SK-N-SH (cell line): Measurements from ENCODE around the gene LAP3. TPM values are rescaled to one million over a fixed set of nuclear protein-coding genes. Genes with fewer than 3 reads are reported as not detected.

Experiments
- CTCF ChIA-PET: fragments of 300-600, 350-600 bp; formaldehyde crosslinking; extraction: SDS; loops from one replicate; lab custom pipeline; 2021; lab: Yijun Ruan, JAX
- POLR2A ChIA-PET: fragments of 350-600 bp; sonication (Branson Sonifier 250); formaldehyde crosslinking; extraction: SDS; loops from one replicate; lab custom pipeline; 2020; ENCODE audit warnings: antibody characterized with exemption, inconsistent platforms; lab: Yijun Ruan, JAX
- DNase-seq: peaks from one replicate; pipeline ENCODE4 v3.0.0; 2012
- H2AFZ ChIP-seq: fragments of 200-600 bp; sonication (generic); 2 replicates; pipeline ENCODE4 v1.8.1; 2016; ENCODE audit warnings: antibody characterized with exemption, mild to moderate bottlenecking, low read depth
- H3F3A ChIP-seq: fragments of 200-600 bp; sonication (generic); replicated peaks from 2 replicates; pipeline ENCODE3; 2016; ENCODE audit warnings: antibody characterized with exemption, mild to moderate bottlenecking; ENCODE audit not compliant: insufficient read depth
- H3K27ac ChIP-seq, 2 experiments: fragments of 200-500 bp in 1 of 2; fragments of 200-600 bp in 1 of 2; sonication (Bioruptor generic) in 1 of 2; sonication (generic), shearing (Covaris generic) in 1 of 2; 2 replicates each; pipeline versions ENCODE4 v1.5.1 to v1.6.1; 2014 to 2016; ENCODE audit warnings: low read depth in 2 of 2, inconsistent platforms in 1 of 2, low read length in 1 of 2, mild to moderate bottlenecking in 1 of 2, mixed read lengths in 1 of 2
- H3K27me3 ChIP-seq: fragments of 200-600 bp; sonication (generic), shearing (Covaris generic); 2 replicates; pipeline ENCODE4 v1.6.1; 2016; ENCODE audit warnings: mixed run types; ENCODE audit not compliant: insufficient read depth
- H3K36me3 ChIP-seq, 2 experiments: fragments of 200-500 bp in 1 of 2; fragments of 200-600 bp in 1 of 2; sonication (Bioruptor generic) in 1 of 2; sonication (generic) in 1 of 2; replicated peaks in 1 of 2; 2 replicates each; pipeline versions ENCODE3 to v1.5.1; 2014 to 2016; ENCODE audit warnings: low read length in 1 of 2, mild to moderate bottlenecking in 1 of 2; ENCODE audit not compliant: insufficient read depth in 2 of 2, control insufficient read depth in 1 of 2
- H3K4me1 ChIP-seq, 2 experiments: fragments of 200-500 bp in 1 of 2; fragments of 200-600 bp in 1 of 2; sonication (Bioruptor generic) in 1 of 2; sonication (generic), shearing (Covaris generic) in 1 of 2; 2 replicates each; pipeline versions ENCODE4 v1.5.1 to v1.6.1; 2014 to 2016; ENCODE audit warnings: low read depth in 1 of 2, low read length in 1 of 2, mixed run types in 1 of 2; ENCODE audit not compliant: insufficient read depth in 2 of 2, control insufficient read depth in 1 of 2
- H3K4me2 ChIP-seq: fragments of 200-600 bp; sonication (generic), shearing (Covaris generic); 2 replicates; pipeline ENCODE4 v1.6.1; 2017; ENCODE audit warnings: mixed run types
- H3K4me3 ChIP-seq, 2 experiments: fragments of 200-500 bp in 1 of 2; fragments of 200-600 bp in 1 of 2; sonication (Bioruptor generic) in 1 of 2; sonication (generic), shearing (Covaris generic) in 1 of 2; 2 replicates each; pipeline versions ENCODE4 v1.5.1 to v1.8.1; 2014 to 2016; ENCODE audit warnings: low read depth in 2 of 2, inconsistent platforms in 1 of 2, low read length in 1 of 2, mild to moderate bottlenecking in 1 of 2, mixed read lengths in 1 of 2, moderate library complexity in 1 of 2
- H3K79me2 ChIP-seq: fragments of 200-600 bp; sonication (generic); 2 replicates; pipeline ENCODE4 v1.8.1; 2017; ENCODE audit warnings: mild to moderate bottlenecking; ENCODE audit not compliant: insufficient read depth
- H3K9ac ChIP-seq: fragments of 200-600 bp; sonication (generic); 2 replicates; pipeline ENCODE4 v1.6.1; 2017; ENCODE audit warnings: mixed run types
- H3K9me2 ChIP-seq: fragments of 200-600 bp; sonication (generic); 2 replicates; pipeline ENCODE4 v1.6.1; 2017; ENCODE audit warnings: mixed run types
- H3K9me3 ChIP-seq: fragments of 200-600 bp; sonication (generic); 2 replicates; pipeline ENCODE4 v1.6.1; 2017; ENCODE audit warnings: mixed run types, mild to moderate bottlenecking, moderate library complexity
- H4K20me1 ChIP-seq: fragments of 200-600 bp; sonication (generic); 2 replicates; pipeline ENCODE4 v1.6.1; 2017; ENCODE audit warnings: mild to moderate bottlenecking, mixed run types; ENCODE audit not compliant: insufficient read depth
- CHD2 ChIP-seq: fragments of 150-350 bp; IDR thresholded peaks from 2 replicates; pipeline ENCODE4 v1.6.1; 2018; ENCODE audit warnings: low read length; ENCODE audit not compliant: partially characterized antibody
- CTCF ChIP-seq: fragments of 200-600 bp; sonication (generic); IDR thresholded peaks from 2 replicates; pipeline ENCODE4 v1.6.1; 2017; ENCODE audit warnings: antibody characterized with exemption, mild to moderate bottlenecking, moderate library complexity
- ELF1 ChIP-seq: IDR thresholded peaks from 2 replicates; pipeline ENCODE4 v1.4.0; 2012
- FOSL2 ChIP-seq: IDR thresholded peaks from 2 replicates; pipeline ENCODE4 v1.4.0; 2012; ENCODE audit warnings: low read depth, mild to moderate bottlenecking, moderate library complexity, borderline replicate concordance
- FOXJ3 ChIP-seq: sonication (generic); formaldehyde crosslinking; IDR thresholded peaks from 2 replicates; pipeline ENCODE4 v1.5.1; 2020; ENCODE audit warnings: mild to moderate bottlenecking, missing genetic modification reagents
- FOXM1 ChIP-seq: IDR thresholded peaks from 2 replicates; pipeline ENCODE4 v1.4.0; 2012; ENCODE audit warnings: low read depth, mild to moderate bottlenecking
- GABPA ChIP-seq: IDR thresholded peaks from 2 replicates; pipeline ENCODE4 v1.4.0; 2012; ENCODE audit warnings: low read depth, mild to moderate bottlenecking
- IRF3 ChIP-seq: fragments of 150-350 bp; IDR thresholded peaks from 2 replicates; pipeline ENCODE4 v1.6.1; 2016; ENCODE audit warnings: mild to moderate bottlenecking, low read depth, low read length
- JUND ChIP-seq: IDR thresholded peaks from 2 replicates; pipeline ENCODE4 v1.4.0; 2012
- MXI1 ChIP-seq: IDR thresholded peaks from 2 replicates; pipeline ENCODE4 v1.6.1; 2012; ENCODE audit warnings: mild to moderate bottlenecking, low read depth, low read length, improper control_type of control experiment
- PBX3 ChIP-seq: IDR thresholded peaks from 2 replicates; pipeline ENCODE4; 2012
- REST ChIP-seq: IDR thresholded peaks from 2 replicates; pipeline ENCODE4 v1.6.1; 2012; ENCODE audit warnings: mild to moderate bottlenecking, low read depth, low read length, moderate library complexity
- RFX5 ChIP-seq: IDR thresholded peaks from 2 replicates; pipeline ENCODE4 v1.6.1; 2012; ENCODE audit warnings: mild to moderate bottlenecking, improper control_type of control experiment, low read length
- RXRA ChIP-seq: IDR thresholded peaks from 2 replicates; pipeline ENCODE4 v1.4.0; 2012; ENCODE audit warnings: low read depth, mild to moderate bottlenecking, borderline replicate concordance
- SIN3A ChIP-seq: IDR thresholded peaks from 2 replicates; pipeline ENCODE4 v1.6.1; 2012; ENCODE audit warnings: low read depth, mild to moderate bottlenecking, low read length, moderate library complexity, borderline replicate concordance
- TAF1 ChIP-seq: IDR thresholded peaks from 2 replicates; pipeline ENCODE4 v1.6.1; 2012; ENCODE audit warnings: low read depth, mild to moderate bottlenecking, low read length, moderate library complexity, borderline replicate concordance
- TCF12 ChIP-seq: IDR thresholded peaks from 2 replicates; pipeline ENCODE4 v1.4.0; 2012
- USF2 ChIP-seq: fragments of 150-350 bp; IDR thresholded peaks from 2 replicates; pipeline ENCODE4 v1.6.1; 2017; ENCODE audit warnings: antibody characterized with exemption, low read length, low read depth, borderline replicate concordance
- ZBTB33 ChIP-seq: IDR thresholded peaks from 2 replicates; pipeline ENCODE4 v1.4.0; 2012; ENCODE audit warnings: low read depth, borderline replicate concordance
- WGBS: methylation state at CpG from one replicate; pipeline ENCODE4 v1.1.6; 2017; ENCODE audit warnings: low lambda C conversion rate; 5-methylcytosine and 5-hydroxymethylcytosine counted together
- polyA plus RNA-seq, 3 experiments: library from polyadenylated mRNA; depleted of rRNA; stranded (reverse); fragments of >200 nt; gene quantifications; 2 replicates each; pipeline ENCODE4 v1.2.3, GENCODE V29; 2012

The LAP3 gene
- polyA plus RNA-seq, 1 of the 3 experiments (the other 2 are of a cell fraction), result 53.2 TPM

GRCh38 chr4:17545374-17546140 is 31.4 kb upstream of the LAP3 start:
- Histone ChIP-seq H3K27ac (no peak overlapping the region), H2AFZ (no peak overlapping the region), H4K20me1 (no peaks in the 10 kb centered on the region), H3K4me1 (peaks cover 0 to 3% of the 10 kb centered on the region in 2 experiments; a peak in 1 of 4 replicates), H3K9ac (no peak overlapping the region), H3K9me3 (no peaks in the 10 kb centered on the region), H3K4me2 (no peak overlapping the region), H3K9me2 (no peaks in the 10 kb centered on the region), H3K4me3 (no peak overlapping the region), H3F3A (no peaks in the 10 kb centered on the region), H3K36me3 (no peaks in the 10 kb centered on the region), H3K79me2 (no peaks in the 10 kb centered on the region), H3K27me3 (no peaks in the 10 kb centered on the region; the same call in 1 of the 2 replicates)
- ChIA-PET POLR2A (no interaction called here), CTCF (interaction anchor here (0.9 to 1.6 kb wide), 5 partner anchors 9 to 1047 kb away, joined by 3 to 4 read pairs (median 4); no protein-coding TSS in a partner anchor)
- 72% methylated on average over 11 of the region's 11 CpGs for WGBS
- no peak for TF ChIP-seq FOXM1
- no peak for TF ChIP-seq RFX5
- no peak for TF ChIP-seq TAF1
- TF ChIP-seq FOXJ3 (CRISPR knock-in tag), result no peak
- no peak for TF ChIP-seq ELF1
- TF ChIP-seq REST, result no peak
- TF ChIP-seq ZBTB33, result no peak
- no peak for TF ChIP-seq FOSL2
- no peak for TF ChIP-seq PBX3
- TF ChIP-seq CTCF, result no peak
- no peak for TF ChIP-seq RXRA
- no peak for TF ChIP-seq TCF12
- no peak for TF ChIP-seq JUND
- no peak for TF ChIP-seq MXI1
- TF ChIP-seq IRF3, result no peak
- TF ChIP-seq GABPA, result no peak
- TF ChIP-seq CHD2, result no peak
- no peak for TF ChIP-seq USF2
- TF ChIP-seq SIN3A, result no peak
- DNase-seq, result no peak
